ENCODE data around the gene DDX41. TPM values are rescaled to one million over a fixed set of nuclear protein-coding genes. Genes with fewer than 3 reads are reported as not detected.

DDX41 gene
- total RNA-seq, 1 experiment from 2014 or later = 136 TPM

DNA sequence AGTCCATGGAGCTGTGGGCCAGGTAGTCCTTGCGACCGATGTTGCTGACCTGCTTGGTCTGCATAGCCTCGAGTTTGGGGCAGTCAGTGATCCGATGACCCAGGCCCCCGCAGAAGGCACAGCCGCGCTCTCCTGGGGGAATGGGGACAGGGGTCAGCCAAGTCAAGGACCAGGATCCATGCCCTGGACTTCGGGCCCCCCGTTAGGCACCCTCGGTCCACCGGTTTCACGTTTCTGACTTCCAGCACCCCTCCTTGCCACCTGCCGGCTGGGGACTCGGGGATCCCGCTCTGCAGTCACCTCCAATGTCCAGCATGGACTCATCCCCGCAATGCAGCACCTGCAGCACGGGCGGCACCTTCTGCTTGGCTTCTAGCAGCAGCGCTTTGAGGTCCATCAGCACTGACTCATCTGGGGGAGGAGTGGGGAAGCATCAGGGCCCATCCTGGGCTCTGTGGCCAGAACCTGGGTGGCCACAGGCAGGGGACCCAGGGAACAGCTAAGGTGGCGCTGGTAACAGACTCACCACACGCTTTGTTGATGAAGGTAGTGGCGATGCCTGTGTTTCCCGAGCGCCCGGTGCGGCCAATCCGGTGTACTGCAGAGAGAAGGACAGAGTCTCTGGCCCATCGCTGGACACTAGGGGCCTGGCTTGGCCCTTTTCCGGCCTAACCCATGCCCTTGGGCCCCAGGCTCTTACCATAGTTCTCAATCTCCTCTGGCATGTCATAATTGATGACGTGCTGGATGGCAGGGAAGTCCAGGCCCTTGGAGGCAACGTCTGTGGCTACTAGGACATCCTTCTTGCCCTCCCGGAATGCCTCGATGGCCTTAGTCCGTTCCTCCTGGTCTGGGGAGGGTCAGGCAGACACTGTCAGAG is 4.7 kb downstream of the DDX41 start:
- TF ChIP-seq, protein P1, sequence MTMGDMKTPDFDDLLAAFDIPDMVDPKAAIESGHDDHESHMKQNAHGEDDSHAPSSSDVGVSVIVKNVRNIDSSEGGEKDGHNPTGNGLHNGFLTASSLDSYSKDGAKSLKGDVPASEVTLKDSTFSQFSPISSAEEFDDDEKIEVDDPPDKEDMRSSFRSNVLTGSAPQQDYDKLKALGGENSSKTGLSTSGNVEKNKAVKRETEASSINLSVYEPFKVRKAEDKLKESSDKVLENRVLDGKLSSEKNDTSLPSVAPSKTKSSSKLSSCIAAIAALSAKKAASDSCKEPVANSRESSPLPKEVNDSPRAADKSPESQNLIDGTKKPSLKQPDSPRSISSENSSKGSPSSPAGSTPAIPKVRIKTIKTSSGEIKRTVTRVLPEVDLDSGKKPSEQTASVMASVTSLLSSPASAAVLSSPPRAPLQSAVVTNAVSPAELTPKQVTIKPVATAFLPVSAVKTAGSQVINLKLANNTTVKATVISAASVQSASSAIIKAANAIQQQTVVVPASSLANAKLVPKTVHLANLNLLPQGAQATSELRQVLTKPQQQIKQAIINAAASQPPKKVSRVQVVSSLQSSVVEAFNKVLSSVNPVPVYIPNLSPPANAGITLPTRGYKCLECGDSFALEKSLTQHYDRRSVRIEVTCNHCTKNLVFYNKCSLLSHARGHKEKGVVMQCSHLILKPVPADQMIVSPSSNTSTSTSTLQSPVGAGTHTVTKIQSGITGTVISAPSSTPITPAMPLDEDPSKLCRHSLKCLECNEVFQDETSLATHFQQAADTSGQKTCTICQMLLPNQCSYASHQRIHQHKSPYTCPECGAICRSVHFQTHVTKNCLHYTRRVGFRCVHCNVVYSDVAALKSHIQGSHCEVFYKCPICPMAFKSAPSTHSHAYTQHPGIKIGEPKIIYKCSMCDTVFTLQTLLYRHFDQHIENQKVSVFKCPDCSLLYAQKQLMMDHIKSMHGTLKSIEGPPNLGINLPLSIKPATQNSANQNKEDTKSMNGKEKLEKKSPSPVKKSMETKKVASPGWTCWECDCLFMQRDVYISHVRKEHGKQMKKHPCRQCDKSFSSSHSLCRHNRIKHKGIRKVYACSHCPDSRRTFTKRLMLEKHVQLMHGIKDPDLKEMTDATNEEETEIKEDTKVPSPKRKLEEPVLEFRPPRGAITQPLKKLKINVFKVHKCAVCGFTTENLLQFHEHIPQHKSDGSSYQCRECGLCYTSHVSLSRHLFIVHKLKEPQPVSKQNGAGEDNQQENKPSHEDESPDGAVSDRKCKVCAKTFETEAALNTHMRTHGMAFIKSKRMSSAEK (CRISPR knock-in tag; IDR thresholded peaks at IDR 0.05; ENCODE audit: borderline replicate concordance) = no peak
- TF ChIP-seq OVOL2 (CRISPR knock-in tag; IDR thresholded peaks at IDR 0.05; ENCODE audit: borderline replicate concordance) = no peak
- no peak for TF ChIP-seq SMAD3 (CRISPR knock-in tag; IDR thresholded peaks at IDR 0.05; ENCODE audit: borderline replicate concordance)
- no peak for TF ChIP-seq ZNF263 (CRISPR knock-in tag; IDR thresholded peaks at IDR 0.05; ENCODE audit: low read depth)
- TF ChIP-seq, protein P2, sequence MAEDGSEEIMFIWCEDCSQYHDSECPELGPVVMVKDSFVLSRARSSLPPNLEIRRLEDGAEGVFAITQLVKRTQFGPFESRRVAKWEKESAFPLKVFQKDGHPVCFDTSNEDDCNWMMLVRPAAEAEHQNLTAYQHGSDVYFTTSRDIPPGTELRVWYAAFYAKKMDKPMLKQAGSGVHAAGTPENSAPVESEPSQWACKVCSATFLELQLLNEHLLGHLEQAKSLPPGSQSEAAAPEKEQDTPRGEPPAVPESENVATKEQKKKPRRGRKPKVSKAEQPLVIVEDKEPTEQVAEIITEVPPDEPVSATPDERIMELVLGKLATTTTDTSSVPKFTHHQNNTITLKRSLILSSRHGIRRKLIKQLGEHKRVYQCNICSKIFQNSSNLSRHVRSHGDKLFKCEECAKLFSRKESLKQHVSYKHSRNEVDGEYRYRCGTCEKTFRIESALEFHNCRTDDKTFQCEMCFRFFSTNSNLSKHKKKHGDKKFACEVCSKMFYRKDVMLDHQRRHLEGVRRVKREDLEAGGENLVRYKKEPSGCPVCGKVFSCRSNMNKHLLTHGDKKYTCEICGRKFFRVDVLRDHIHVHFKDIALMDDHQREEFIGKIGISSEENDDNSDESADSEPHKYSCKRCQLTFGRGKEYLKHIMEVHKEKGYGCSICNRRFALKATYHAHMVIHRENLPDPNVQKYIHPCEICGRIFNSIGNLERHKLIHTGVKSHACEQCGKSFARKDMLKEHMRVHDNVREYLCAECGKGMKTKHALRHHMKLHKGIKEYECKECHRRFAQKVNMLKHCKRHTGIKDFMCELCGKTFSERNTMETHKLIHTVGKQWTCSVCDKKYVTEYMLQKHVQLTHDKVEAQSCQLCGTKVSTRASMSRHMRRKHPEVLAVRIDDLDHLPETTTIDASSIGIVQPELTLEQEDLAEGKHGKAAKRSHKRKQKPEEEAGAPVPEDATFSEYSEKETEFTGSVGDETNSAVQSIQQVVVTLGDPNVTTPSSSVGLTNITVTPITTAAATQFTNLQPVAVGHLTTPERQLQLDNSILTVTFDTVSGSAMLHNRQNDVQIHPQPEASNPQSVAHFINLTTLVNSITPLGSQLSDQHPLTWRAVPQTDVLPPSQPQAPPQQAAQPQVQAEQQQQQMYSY (CRISPR knock-in tag; IDR thresholded peaks at IDR 0.05) = no peak
- TF ChIP-seq, protein P3, sequence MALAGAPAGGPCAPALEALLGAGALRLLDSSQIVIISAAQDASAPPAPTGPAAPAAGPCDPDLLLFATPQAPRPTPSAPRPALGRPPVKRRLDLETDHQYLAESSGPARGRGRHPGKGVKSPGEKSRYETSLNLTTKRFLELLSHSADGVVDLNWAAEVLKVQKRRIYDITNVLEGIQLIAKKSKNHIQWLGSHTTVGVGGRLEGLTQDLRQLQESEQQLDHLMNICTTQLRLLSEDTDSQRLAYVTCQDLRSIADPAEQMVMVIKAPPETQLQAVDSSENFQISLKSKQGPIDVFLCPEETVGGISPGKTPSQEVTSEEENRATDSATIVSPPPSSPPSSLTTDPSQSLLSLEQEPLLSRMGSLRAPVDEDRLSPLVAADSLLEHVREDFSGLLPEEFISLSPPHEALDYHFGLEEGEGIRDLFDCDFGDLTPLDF (CRISPR knock-in tag; IDR thresholded peaks at IDR 0.05) = no peak
- no peak for TF ChIP-seq ZNF121 (CRISPR knock-in tag; IDR thresholded peaks at IDR 0.05)
- TF ChIP-seq, protein P4, sequence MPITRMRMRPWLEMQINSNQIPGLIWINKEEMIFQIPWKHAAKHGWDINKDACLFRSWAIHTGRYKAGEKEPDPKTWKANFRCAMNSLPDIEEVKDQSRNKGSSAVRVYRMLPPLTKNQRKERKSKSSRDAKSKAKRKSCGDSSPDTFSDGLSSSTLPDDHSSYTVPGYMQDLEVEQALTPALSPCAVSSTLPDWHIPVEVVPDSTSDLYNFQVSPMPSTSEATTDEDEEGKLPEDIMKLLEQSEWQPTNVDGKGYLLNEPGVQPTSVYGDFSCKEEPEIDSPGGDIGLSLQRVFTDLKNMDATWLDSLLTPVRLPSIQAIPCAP (CRISPR knock-in tag; IDR thresholded peaks at IDR 0.05) = no peak
- TF ChIP-seq JAZF1 (CRISPR knock-in tag; IDR thresholded peaks at IDR 0.05) = no peak
- TF ChIP-seq, protein P5, sequence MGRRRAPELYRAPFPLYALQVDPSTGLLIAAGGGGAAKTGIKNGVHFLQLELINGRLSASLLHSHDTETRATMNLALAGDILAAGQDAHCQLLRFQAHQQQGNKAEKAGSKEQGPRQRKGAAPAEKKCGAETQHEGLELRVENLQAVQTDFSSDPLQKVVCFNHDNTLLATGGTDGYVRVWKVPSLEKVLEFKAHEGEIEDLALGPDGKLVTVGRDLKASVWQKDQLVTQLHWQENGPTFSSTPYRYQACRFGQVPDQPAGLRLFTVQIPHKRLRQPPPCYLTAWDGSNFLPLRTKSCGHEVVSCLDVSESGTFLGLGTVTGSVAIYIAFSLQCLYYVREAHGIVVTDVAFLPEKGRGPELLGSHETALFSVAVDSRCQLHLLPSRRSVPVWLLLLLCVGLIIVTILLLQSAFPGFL (CRISPR knock-in tag; IDR thresholded peaks at IDR 0.05; ENCODE audit: borderline replicate concordance) = no peak
- no peak for TF ChIP-seq ZNF317 (CRISPR knock-in tag; IDR thresholded peaks at IDR 0.05; ENCODE audit: borderline replicate concordance, low read depth)
- no peak for TF ChIP-seq TEAD4 (CRISPR knock-in tag; IDR thresholded peaks at IDR 0.05)
- TF ChIP-seq RELA (CRISPR knock-in tag; IDR thresholded peaks at IDR 0.05; ENCODE audit: borderline replicate concordance) = no peak
- TF ChIP-seq SOX15 (CRISPR knock-in tag; IDR thresholded peaks at IDR 0.05) = no peak
- TF ChIP-seq, protein P6, sequence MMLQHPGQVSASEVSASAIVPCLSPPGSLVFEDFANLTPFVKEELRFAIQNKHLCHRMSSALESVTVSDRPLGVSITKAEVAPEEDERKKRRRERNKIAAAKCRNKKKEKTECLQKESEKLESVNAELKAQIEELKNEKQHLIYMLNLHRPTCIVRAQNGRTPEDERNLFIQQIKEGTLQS (CRISPR knock-in tag; conservative IDR thresholded peaks at IDR 0.05) = no peak
- ChIA-PET POLR2A (no interaction called here), CTCF (interaction anchor here (1.1 to 4.3 kb wide), 2 partner anchors 7 to 11 kb away, joined by 3 to 29 read pairs; no protein-coding TSS in a partner anchor)
- DNase-seq (ENCODE audit: low spot score) (no peak), ATAC-seq (no peak)
- Mint-ChIP-seq H3K9me3 (no peaks in the 10 kb centered on the region), H3K27ac (no peak overlapping the region), H3K4me3 (no peak overlapping the region), H3K4me1 (peaks cover 30% of the 10 kb centered on the region), H3K27me3 (ENCODE audit: low read depth) (peaks cover 4% of the 10 kb centered on the region; the same call in 1 of the 2 replicates), H3K36me3 (peaks cover 61% of the 10 kb centered on the region)

Measured in WTC11 (cell line).